Ovary (tissue), 3 donors: Measurements from ENCODE around the gene POFUT1.

Experiments
- CTCF ChIP-seq, 3 donors: fragments of 450-650 bp in 2 of 3; fragments of 200-600 bp in 1 of 3; IDR thresholded peaks; one replicate each; pipeline versions ENCODE4 v1.5.1 to v1.8.0; 2016 to 2022; ENCODE audit warnings: antibody characterized with exemption in 3 of 3, mild to moderate bottlenecking in 1 of 3
- POLR2A ChIP-seq: fragments of 450-650 bp; IDR thresholded peaks from one replicate; pipeline ENCODE4 v1.6.1; 2017; ENCODE audit warnings: antibody characterized with exemption, mild to moderate bottlenecking, moderate library complexity
- donor health status: DM: no; HTN: no; CAD: no.

DNA sequence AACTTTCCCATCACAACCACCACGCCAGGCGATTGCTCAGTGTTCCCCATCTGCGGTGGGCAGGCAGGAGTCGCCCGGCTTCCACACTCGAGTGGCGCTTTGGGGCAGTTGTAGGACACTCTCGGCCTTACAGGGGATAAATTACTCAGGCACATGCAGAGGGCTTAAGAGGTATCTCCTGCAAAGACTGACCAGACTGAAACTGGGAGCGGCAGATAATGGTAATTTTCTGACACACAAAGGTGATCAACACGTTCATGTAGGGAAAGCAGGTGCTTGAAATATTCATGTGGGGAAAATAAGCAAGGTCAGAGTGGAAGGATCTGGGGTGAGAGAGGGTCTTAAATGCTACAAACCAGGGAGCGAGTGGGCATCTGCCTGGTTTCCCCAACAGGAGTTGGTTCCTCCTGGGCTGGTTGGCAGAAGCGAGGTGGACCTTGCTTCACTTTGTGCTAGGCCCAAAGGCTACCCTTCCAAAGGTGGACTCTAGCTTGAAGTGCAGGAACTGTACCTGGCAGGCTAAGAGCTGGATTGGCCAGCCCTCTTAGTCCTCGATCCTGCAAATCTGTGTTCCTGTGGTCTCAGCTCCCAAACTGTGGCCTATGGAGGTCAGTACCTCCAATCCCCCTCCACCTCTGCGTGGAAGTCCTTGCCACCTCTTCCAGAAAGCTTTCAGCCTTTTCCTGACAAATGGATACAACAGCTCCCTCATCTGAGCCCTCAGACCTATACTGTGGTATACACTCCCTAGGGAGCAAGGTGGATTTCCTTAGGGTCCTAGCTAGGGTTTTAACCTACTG, 16.9 kb upstream of the POFUT1 start:
- TF ChIP-seq CTCF (IDR thresholded peaks at IDR 0.05) (no peak), POLR2A (no peak)
